HG02938 (cell line): ENCODE measurements around the gene OR5I1.
"Not testable (repeated sequence)": the region's sequence is repeated elsewhere in the genome, so short reads cannot be mapped to it uniquely, and the experiment has no call there.

Experiments used
- ATAC-seq: cut with Tn5 transposase; IDR thresholded peaks from one replicate; pipeline ENCODE4 v1.9.1; 2021; ENCODE audit warnings: mild to moderate bottlenecking, moderate library complexity; ENCODE audit not compliant: unreplicated experiment

OR5I1 gene

GRCh38 chr11:55936300-55936699, at the start of gene OR5I1:
TSS of gene OR5I1 (minus strand) at chr11:55936400. CDS start at chr11:55936400, 0 bp downstream.
- ATAC-seq = no peak

GRCh38 chr11:55970935-55971334, 34.7 kb upstream of the OR5I1 start:
- no peak for ATAC-seq

- ATAC-seq = no peak
Measured at GRCh38 chr11:55969845-55970244, 33.6 kb upstream of the OR5I1 start, which contains the start of gene OR10AG1. TSS of gene OR10AG1 (minus strand) at chr11:55969945. CDS start at chr11:55969907, 38 bp downstream.

- ATAC-seq = no peak
Measured at GRCh38 chr11:55967914-55968313, 31.7 kb upstream of the OR5I1 start.

GRCh38 chr11:55966391-55966790, 30.2 kb upstream of the OR5I1 start:
- ATAC-seq = no peak

GRCh38 chr11:55956521-55956920, 20.3 kb upstream of the OR5I1 start:
- no peak for ATAC-seq

GRCh38 chr11:55949330-55949729, 13.1 kb upstream of the OR5I1 start:
- ATAC-seq = no peak

- ATAC-seq = no peak
Measured at GRCh38 chr11:55942785-55943392, 6.7 kb upstream of the OR5I1 start.

GRCh38 chr11:55920537-55920936, 15.7 kb downstream of the OR5I1 start:
- ATAC-seq = no peak

- ATAC-seq = no peak
Measured at GRCh38 chr11:55914482-55914881, 21.7 kb downstream of the OR5I1 start, which contains the start of gene OR5W2. TSS of gene OR5W2 (minus strand) at chr11:55914582. CDS start at chr11:55914582, 0 bp downstream.

GRCh38 chr11:55902308-55902707, 33.9 kb downstream of the OR5I1 start:
- ATAC-seq = no peak

- ATAC-seq = no peak
Measured at GRCh38 chr11:55895216-55895615, 41.0 kb downstream of the OR5I1 start.

- not testable (repeated sequence) for ATAC-seq
Measured at GRCh38 chr11:55885481-55885880, 50.7 kb downstream of the OR5I1 start.
